ENCODE data around the gene ANKRD13A. TPM values are rescaled to one million over a fixed set of nuclear protein-coding genes. Genes with fewer than 3 reads are reported as not detected.
A peak's percentile ranks its signal among the peaks of the same experiment; 100 is the strongest.

The ANKRD13A gene
- total RNA-seq, 1 donor from 2014 or later, result 22.5 TPM

GRCh38 chr12:110077800-110078199 lies 78.6 kb downstream of the ANKRD13A start:
- DNase-seq (ENCODE audit: low read depth) (no peak), FAIRE-seq (no peak)
- Histone ChIP-seq H3K27me3 (ENCODE audit: insufficient read depth, low read length) (no peaks in the 10 kb centered on the region), H3K4me1 (ENCODE audit: insufficient read depth, low read length) (no peaks in the 10 kb centered on the region), H3K36me3 (ENCODE audit: insufficient read depth, low read length) (no peaks in the 10 kb centered on the region), H2AFZ (ENCODE audit: low read depth, low read length) (no peak overlapping the region), H3K9me3 (ENCODE audit: insufficient read depth, low read depth, low read length) (no peaks in the 10 kb centered on the region), H4K20me1 (ENCODE audit: insufficient read depth, low read length) (no peaks in the 10 kb centered on the region), H3K9ac (ENCODE audit: low read length) (no peak overlapping the region), H3K79me2 (ENCODE audit: insufficient read depth, low read length) (no peaks in the 10 kb centered on the region), H3K4me2 (ENCODE audit: low read length) (no peak overlapping the region), H3K4me3 (ENCODE audit: insufficient read depth, low read depth, low read length) (no peak overlapping the region), H3K27ac (ENCODE audit: low read depth, low read length) (no peak overlapping the region)
- TF ChIP-seq CTCF (IDR thresholded peaks at IDR 0.05; ENCODE audit: insufficient read depth, low read depth, low read length), result no peak
- no peak for TF ChIP-seq EZH2 (IDR thresholded peaks at IDR 0.05; ENCODE audit: insufficient read depth, low read length)
- Mint-ChIP-seq H3K4me3 (ENCODE audit: unreplicated experiment) (no peak overlapping the region), H3K4me1 (ENCODE audit: low read depth, unreplicated experiment) (peaks cover 4% of the 10 kb centered on the region), H3K27ac (ENCODE audit: unreplicated experiment) (no peak overlapping the region), H3K9me3 (ENCODE audit: unreplicated experiment) (peaks cover 3% of the 10 kb centered on the region), H3K36me3 (ENCODE audit: low read depth, unreplicated experiment) (peaks cover 2% of the 10 kb centered on the region), H3K27me3 (ENCODE audit: low read depth, unreplicated experiment) (peaks cover 5% of the 10 kb centered on the region)

- H3K9me3 ChIP-seq (ENCODE audit: insufficient read depth, low read depth, low read length), result no peaks in the 10 kb centered on the region
- peak overlapping the region; percentile 77 for H3K27ac Mint-ChIP-seq (ENCODE audit: unreplicated experiment)
- H3K4me2 ChIP-seq (ENCODE audit: low read length), result no peak overlapping the region
- H3K36me3 Mint-ChIP-seq (ENCODE audit: low read depth, unreplicated experiment), result peaks cover 2% of the 10 kb centered on the region
- H3K4me3 ChIP-seq (ENCODE audit: insufficient read depth, low read depth, low read length), result no peak overlapping the region
- peaks cover 3% of the 10 kb centered on the region for H3K9me3 Mint-ChIP-seq (ENCODE audit: unreplicated experiment)
- no peaks in the 10 kb centered on the region for H4K20me1 ChIP-seq (ENCODE audit: insufficient read depth, low read length)
- no peaks in the 10 kb centered on the region for H3K36me3 ChIP-seq (ENCODE audit: insufficient read depth, low read length)
- DNase-seq (ENCODE audit: low read depth), result no peak
- no peak overlapping the region for H3K9ac ChIP-seq (ENCODE audit: low read length)
- no peak overlapping the region for H2AFZ ChIP-seq (ENCODE audit: low read depth, low read length)
- no peak overlapping the region for H3K4me3 Mint-ChIP-seq (ENCODE audit: unreplicated experiment)
- H3K79me2 ChIP-seq (ENCODE audit: insufficient read depth, low read length), result no peaks in the 10 kb centered on the region
- no peaks in the 10 kb centered on the region for H3K27me3 ChIP-seq (ENCODE audit: insufficient read depth, low read length)
- H3K4me1 ChIP-seq (ENCODE audit: insufficient read depth, low read length), result no peaks in the 10 kb centered on the region
- H3K27ac ChIP-seq (ENCODE audit: low read depth, low read length), result no peak overlapping the region
- peaks cover 4% of the 10 kb centered on the region for H3K4me1 Mint-ChIP-seq (ENCODE audit: low read depth, unreplicated experiment)
- no peak for TF ChIP-seq CTCF (IDR thresholded peaks at IDR 0.05; ENCODE audit: insufficient read depth, low read depth, low read length)
- TF ChIP-seq EZH2 (IDR thresholded peaks at IDR 0.05; ENCODE audit: insufficient read depth, low read length), result no peak
- no peak for FAIRE-seq
- no peaks in the 10 kb centered on the region for H3K27me3 Mint-ChIP-seq (ENCODE audit: low read depth, unreplicated experiment)
Measured at GRCh38 chr12:110079477-110080400, 80.5 kb downstream of the ANKRD13A start.

- Histone ChIP-seq H3K27me3 (ENCODE audit: insufficient read depth, low read length) (no peaks in the 10 kb centered on the region), H3K36me3 (ENCODE audit: insufficient read depth, low read length) (no peaks in the 10 kb centered on the region), H3K9me3 (ENCODE audit: insufficient read depth, low read depth, low read length) (no peaks in the 10 kb centered on the region), H3K4me3 (ENCODE audit: insufficient read depth, low read depth, low read length) (no peak overlapping the region), H3K4me1 (ENCODE audit: insufficient read depth, low read length) (no peaks in the 10 kb centered on the region), H3K9ac (ENCODE audit: low read length) (no peak overlapping the region), H3K27ac (ENCODE audit: low read depth, low read length) (no peak overlapping the region), H3K79me2 (ENCODE audit: insufficient read depth, low read length) (no peaks in the 10 kb centered on the region), H3K4me2 (ENCODE audit: low read length) (no peak overlapping the region), H4K20me1 (ENCODE audit: insufficient read depth, low read length) (no peaks in the 10 kb centered on the region), H2AFZ (ENCODE audit: low read depth, low read length) (no peak overlapping the region)
- Mint-ChIP-seq H3K27me3 (ENCODE audit: low read depth, unreplicated experiment) (peaks cover under 1% of the 10 kb centered on the region), H3K27ac (ENCODE audit: unreplicated experiment) (no peak overlapping the region), H3K9me3 (ENCODE audit: unreplicated experiment) (peaks cover 3% of the 10 kb centered on the region), H3K36me3 (ENCODE audit: low read depth, unreplicated experiment) (peaks cover 2% of the 10 kb centered on the region), H3K4me3 (ENCODE audit: unreplicated experiment) (no peak overlapping the region), H3K4me1 (ENCODE audit: low read depth, unreplicated experiment) (peaks cover 4% of the 10 kb centered on the region)
- FAIRE-seq, result no peak
- DNase-seq (ENCODE audit: low read depth), result no peak
- TF ChIP-seq EZH2 (IDR thresholded peaks at IDR 0.05; ENCODE audit: insufficient read depth, low read length) (no peak), CTCF (IDR thresholded peaks at IDR 0.05; ENCODE audit: insufficient read depth, low read depth, low read length) (no peak)
Measured at GRCh38 chr12:110080410-110080809, 81.2 kb downstream of the ANKRD13A start.

Measured in astrocyte (in vitro differentiated cells and primary cell).